WERI-Rb-1 (cell line): ENCODE data around the gene MEGF11.

Experiments
- DNase-seq: peaks from one replicate; pipeline ENCODE4 v3.0.0-alpha.2; 2020
- H3K27ac ChIP-seq: fragments of 250-450 bp; sonication (Bioruptor Pico); 2 replicates; pipeline ENCODE4 v1.5.1; 2020; ENCODE audit warnings: mild to moderate bottlenecking, moderate library complexity
- H3K27me3 ChIP-seq: fragments of 250-450 bp; sonication (Bioruptor Pico); 2 replicates; pipeline ENCODE4 v1.5.1; 2021; ENCODE audit warnings: mild to moderate bottlenecking, low read depth, moderate library complexity; ENCODE audit not compliant: insufficient read depth, severe bottlenecking
- H3K36me3 ChIP-seq: fragments of 250-450 bp; sonication (Bioruptor Pico); 2 replicates; pipeline ENCODE4 v1.5.1; 2020; ENCODE audit warnings: mild to moderate bottlenecking, moderate library complexity
- H3K4me3 ChIP-seq: 2 replicates; pipeline ENCODE4 v1.5.1; 2011; ENCODE audit warnings: low read depth, mild to moderate bottlenecking, control low read depth, low read length
- H3K9me3 ChIP-seq: fragments of 250-450 bp; sonication (Bioruptor Pico); 2 replicates; pipeline ENCODE4 v1.5.1; 2021; ENCODE audit warnings: mild to moderate bottlenecking, moderate library complexity; ENCODE audit not compliant: severe bottlenecking
- TF ChIP-seq, protein P1 (sequence below): IDR thresholded peaks from 2 replicates; pipeline ENCODE4 v1.5.1; 2011; ENCODE audit warnings: low read depth, mild to moderate bottlenecking, control low read depth, inconsistent platforms, low read length

MEGF11 gene

DNA sequence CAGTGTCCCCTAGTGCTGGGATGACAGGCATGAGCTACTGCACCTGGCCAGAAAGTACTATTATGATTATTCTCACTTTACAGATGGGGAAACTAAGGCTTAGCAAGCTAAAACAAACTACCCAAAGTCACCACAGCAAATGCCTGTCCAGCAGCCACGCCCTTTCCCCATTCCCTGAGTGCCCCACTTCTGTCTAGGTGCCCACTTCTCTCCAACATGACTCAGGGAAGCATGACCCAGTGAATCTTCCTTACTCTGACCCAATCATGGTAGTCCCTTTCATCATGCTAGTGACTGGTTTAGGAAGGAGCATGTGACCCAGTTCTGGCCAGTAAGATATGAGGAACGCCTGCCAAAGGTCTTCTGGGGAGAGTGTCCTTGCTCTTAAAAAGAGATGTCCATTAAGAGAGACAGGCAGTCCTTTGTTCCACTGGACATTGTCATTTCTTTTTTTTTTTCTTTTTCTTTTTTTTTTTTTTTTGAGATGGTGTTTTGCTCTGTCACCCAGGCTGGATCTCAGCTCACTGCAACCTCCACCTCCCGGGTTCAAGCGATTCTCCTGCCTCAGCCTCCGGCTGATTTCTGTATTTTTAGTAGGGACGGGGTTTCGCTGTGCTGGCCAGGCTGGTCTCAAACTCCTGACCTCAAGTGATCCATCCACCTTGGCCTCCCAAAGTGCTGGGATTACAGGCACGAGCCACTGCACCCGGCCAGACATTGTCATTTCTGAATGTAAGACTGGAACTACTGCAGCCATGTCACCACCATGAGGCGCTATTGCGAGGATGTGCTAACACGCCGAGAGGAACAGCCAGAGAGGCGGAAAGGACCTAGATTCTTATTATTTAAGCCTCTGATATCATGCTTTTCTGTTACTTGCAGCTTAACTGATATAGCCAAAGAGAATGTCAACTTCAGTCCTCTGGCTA lies 19.8 kb downstream of the MEGF11 start:
- no peak overlapping the region for H3K4me3 ChIP-seq
- peaks cover 3% of the 10 kb centered on the region for H3K9me3 ChIP-seq
- no peak overlapping the region for H3K27ac ChIP-seq
- TF ChIP-seq, protein P1, sequence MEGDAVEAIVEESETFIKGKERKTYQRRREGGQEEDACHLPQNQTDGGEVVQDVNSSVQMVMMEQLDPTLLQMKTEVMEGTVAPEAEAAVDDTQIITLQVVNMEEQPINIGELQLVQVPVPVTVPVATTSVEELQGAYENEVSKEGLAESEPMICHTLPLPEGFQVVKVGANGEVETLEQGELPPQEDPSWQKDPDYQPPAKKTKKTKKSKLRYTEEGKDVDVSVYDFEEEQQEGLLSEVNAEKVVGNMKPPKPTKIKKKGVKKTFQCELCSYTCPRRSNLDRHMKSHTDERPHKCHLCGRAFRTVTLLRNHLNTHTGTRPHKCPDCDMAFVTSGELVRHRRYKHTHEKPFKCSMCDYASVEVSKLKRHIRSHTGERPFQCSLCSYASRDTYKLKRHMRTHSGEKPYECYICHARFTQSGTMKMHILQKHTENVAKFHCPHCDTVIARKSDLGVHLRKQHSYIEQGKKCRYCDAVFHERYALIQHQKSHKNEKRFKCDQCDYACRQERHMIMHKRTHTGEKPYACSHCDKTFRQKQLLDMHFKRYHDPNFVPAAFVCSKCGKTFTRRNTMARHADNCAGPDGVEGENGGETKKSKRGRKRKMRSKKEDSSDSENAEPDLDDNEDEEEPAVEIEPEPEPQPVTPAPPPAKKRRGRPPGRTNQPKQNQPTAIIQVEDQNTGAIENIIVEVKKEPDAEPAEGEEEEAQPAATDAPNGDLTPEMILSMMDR = peak; percentile 45
- DNase-seq = peak; percentile 43
- no peaks in the 10 kb centered on the region for H3K27me3 ChIP-seq
- no peaks in the 10 kb centered on the region for H3K36me3 ChIP-seq

DNA sequence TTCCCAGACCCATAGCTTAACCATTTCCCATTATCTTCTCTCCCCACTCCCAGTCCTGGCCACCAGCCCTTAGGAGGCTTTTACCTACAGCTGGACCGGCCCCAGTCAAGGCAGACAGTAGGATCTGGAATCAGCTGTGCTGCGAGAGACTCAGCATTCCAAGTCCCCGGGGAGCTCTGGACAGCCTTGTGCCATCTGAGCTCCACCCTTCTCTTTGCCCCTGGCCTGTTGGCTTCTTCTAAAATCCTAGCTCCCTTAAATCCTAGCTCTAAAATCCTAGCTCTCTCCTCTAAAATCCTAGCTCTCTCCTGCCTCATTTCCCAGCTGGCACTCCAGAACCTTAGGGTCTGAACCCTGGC lies 21.3 kb downstream of the MEGF11 start:
- H3K27ac ChIP-seq = no peak overlapping the region
- H3K27me3 ChIP-seq = no peaks in the 10 kb centered on the region
- TF ChIP-seq, protein P1 = no peak
- DNase-seq = no peak
- no peaks in the 10 kb centered on the region for H3K36me3 ChIP-seq
- peaks cover 4% of the 10 kb centered on the region for H3K9me3 ChIP-seq
- H3K4me3 ChIP-seq = no peak overlapping the region

DNA sequence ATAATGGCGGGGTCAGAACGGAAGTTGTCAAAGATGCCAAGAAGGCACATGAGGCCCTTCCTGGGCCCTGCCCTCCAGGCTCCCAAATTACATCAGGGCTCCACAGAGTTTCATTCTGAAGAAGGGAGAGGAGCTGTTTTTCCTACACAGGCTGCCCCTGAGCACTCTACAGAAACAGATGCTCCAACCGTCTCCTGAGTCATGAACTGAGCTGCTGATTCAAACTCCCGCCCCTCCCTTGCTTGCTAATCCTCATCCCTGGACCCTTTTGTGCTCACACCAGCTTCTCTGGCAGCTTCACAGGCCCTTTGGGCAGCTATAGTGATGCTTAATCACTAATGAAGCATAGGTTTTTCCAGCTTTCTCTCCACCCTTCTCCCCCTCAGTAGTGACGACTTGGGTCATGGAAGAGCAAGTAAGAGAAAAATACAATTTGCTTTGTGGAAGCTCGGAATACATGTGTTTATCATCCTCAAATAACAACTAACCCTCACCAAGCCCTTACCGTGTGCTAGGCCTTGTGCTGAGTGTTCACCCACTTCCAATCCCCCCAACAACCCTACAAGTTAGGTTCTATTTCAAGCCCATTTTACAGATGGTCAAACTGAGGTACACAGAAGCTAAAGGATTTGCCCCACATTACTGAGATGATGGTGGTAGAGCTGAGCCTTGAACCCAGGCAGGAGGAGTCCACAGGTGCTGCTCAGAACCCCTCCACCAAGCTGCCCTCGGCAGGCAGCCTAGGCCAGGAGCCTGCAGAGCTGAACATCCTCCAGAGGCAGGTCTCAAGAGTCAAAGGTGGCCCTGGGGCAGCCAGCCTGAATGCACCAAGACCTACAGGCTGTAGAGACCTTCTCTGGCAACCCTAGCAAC lies 21.9 kb downstream of the MEGF11 start:
- Histone ChIP-seq H3K9me3 (peaks cover 4% of the 10 kb centered on the region), H3K36me3 (no peaks in the 10 kb centered on the region), H3K27ac (peak overlapping the region; percentile 71), H3K4me3 (no peak overlapping the region), H3K27me3 (no peaks in the 10 kb centered on the region)
- TF ChIP-seq, protein P1 = no peak
- peak; percentile 63 for DNase-seq

DNA sequence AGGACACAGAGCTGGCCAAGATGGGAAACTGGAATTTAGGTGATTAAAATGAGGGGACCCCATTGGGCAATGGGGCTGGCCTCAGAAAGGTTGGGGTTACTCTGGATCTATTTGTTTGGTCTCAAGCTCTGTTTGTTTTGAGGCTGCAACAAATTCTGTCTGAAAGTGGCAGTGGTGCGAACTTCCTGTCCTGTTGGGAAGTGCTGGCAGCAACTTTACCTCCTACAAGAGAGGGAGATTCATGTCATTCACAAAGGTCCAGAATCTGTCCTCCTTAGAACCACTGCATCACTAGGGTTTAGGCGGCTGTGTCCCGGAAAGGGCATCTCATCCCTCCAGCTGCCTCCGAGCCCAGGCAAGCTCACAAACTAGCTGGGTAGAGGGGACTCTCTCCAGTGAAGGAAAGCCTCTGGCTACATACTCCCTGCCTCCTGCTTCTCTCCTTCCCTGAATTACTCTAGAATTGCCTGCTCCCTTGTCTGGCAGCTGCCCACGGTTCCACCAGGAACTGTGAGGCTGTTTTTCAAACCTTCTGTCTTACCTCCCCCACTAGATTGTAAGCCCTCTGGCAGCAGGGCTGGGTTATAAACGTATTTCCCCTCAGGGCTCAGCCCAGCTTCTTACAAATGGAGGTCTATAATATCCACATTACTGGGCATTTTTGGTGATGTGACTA lies 23.6 kb downstream of the MEGF11 start:
- no peaks in the 10 kb centered on the region for H3K36me3 ChIP-seq
- TF ChIP-seq, protein P1 = no peak
- H3K4me3 ChIP-seq = no peak overlapping the region
- no peak overlapping the region; the same call in 1 of the 2 replicates for H3K27ac ChIP-seq
- peaks cover 4% of the 10 kb centered on the region for H3K9me3 ChIP-seq
- no peak for DNase-seq
- no peaks in the 10 kb centered on the region for H3K27me3 ChIP-seq

DNA sequence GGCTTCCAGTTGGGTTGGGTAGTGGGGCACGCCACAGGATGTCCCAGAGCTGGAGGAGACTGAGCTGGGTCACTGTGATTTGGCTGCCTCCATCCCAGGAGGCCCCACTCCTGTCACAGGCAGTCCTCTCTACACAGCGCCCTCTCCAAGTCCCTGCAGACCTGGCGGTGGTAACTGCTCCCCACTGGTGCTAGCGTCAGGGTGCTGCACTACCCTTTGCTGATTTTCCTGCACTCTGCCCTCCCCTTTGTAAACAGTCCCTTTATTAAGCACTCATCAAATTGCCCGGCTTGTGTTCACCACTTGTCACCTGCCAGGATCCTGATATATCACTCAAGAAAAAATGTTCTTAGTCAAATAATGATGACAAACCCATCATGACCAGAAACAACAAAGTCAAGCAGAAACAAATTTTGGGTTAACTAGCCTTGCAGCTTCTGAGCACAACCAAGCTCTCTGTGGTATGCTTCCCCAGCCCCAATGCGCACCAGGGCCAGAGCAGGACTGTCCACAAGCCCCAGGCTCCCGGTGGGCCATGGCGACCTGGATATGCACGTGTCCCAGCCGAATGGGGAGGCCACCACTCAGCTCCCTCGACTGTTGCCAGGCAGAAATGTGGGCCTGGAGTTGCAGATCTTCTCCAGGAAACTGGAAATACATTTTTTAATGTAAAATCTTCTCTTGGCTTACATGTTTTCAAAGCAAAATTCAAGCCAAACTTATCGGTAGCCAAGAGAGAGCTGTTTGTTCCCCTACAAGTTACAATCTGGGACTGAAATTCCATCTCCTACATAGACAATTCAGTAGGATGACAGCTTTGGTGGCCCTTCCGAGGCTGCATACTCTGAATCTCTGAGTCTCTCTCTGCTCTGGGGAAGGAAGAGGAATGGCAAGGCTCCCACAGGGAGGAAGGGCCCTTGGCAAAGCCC lies 24.5 kb downstream of the MEGF11 start:
- TF ChIP-seq, protein P1 = no peak
- H3K4me3 ChIP-seq = no peak overlapping the region
- no peak overlapping the region for H3K27ac ChIP-seq
- H3K36me3 ChIP-seq = no peaks in the 10 kb centered on the region
- H3K9me3 ChIP-seq = peaks cover 4% of the 10 kb centered on the region
- no peaks in the 10 kb centered on the region for H3K27me3 ChIP-seq
- no peak for DNase-seq
